Caco-2 (cell line): ENCODE results near the gene MNAT1. TPM values are rescaled to one million over a fixed set of nuclear protein-coding genes. Genes with fewer than 3 reads are reported as not detected.

Experiments
- BruUV-seq: library from RNA; stranded (reverse); fragments of 400-500 nt; replicated peaks from 2 replicates; lab custom pipeline; 2021; lab: Mats Ljungman, UMichigan
- CTCF ChIA-PET: fragments of 300-600 bp; sonication (Branson Sonifier 250); formaldehyde crosslinking; loops from one replicate; lab custom pipeline; 2022; ENCODE audit warnings: antibody characterized with exemption; lab: Charles Lee
- POLR2A ChIA-PET: fragments of 300-600 bp; sonication (Branson Sonifier 250); formaldehyde crosslinking; loops from one replicate; lab custom pipeline; 2022; ENCODE audit warnings: antibody characterized with exemption; lab: Charles Lee
- DNase-seq, 2 experiments: peaks; one replicate each; pipeline versions ENCODE4 v3.0.0 to v3.0.0-alpha.2; 2020 to 2022
- H3K27me3 ChIP-seq: replicated peaks from 2 replicates; pipeline ENCODE4 v1.6.0; 2011; ENCODE audit warnings: low read length; ENCODE audit not compliant: control insufficient read depth, insufficient read depth
- H3K36me3 ChIP-seq: 2 replicates; pipeline ENCODE4 v1.5.1; 2011; ENCODE audit warnings: low read length; ENCODE audit not compliant: control insufficient read depth, insufficient read depth
- H3K4me1 ChIP-seq: fragments of 250-450 bp; sonication (Bioruptor Pico); 2 replicates; pipeline ENCODE4 v1.5.1; 2020; ENCODE audit warnings: mild to moderate bottlenecking
- H3K4me3 ChIP-seq: 2 replicates; pipeline ENCODE4 v1.5.1; 2011; ENCODE audit warnings: low read depth, mild to moderate bottlenecking, control low read depth, low read length
- H3K9me3 ChIP-seq: fragments of 250-450 bp; sonication (Bioruptor Pico); 2 replicates; pipeline ENCODE4 v1.5.1; 2020; ENCODE audit warnings: mild to moderate bottlenecking, moderate library complexity
- H3K27ac Mint-ChIP-seq: one replicate; pipeline ENCODE4 v1.8.0; 2022; ENCODE audit warnings: mixed read lengths; ENCODE audit not compliant: unreplicated experiment
- H3K27me3 Mint-ChIP-seq: one replicate; pipeline ENCODE4 v1.8.0; 2022; ENCODE audit warnings: mixed read lengths; ENCODE audit not compliant: insufficient read depth, unreplicated experiment
- H3K36me3 Mint-ChIP-seq: one replicate; pipeline ENCODE4 v1.8.0; 2022; ENCODE audit warnings: mild to moderate bottlenecking, mixed read lengths; ENCODE audit not compliant: insufficient read depth, unreplicated experiment
- H3K4me1 Mint-ChIP-seq: one replicate; pipeline ENCODE4 v1.8.0; 2022; ENCODE audit warnings: low read depth, mixed read lengths; ENCODE audit not compliant: unreplicated experiment
- H3K4me3 Mint-ChIP-seq: one replicate; pipeline ENCODE4 v1.8.0; 2022; ENCODE audit warnings: mild to moderate bottlenecking, moderate library complexity, mixed read lengths; ENCODE audit not compliant: unreplicated experiment
- H3K9me3 Mint-ChIP-seq: one replicate; pipeline ENCODE4 v1.8.0; 2022; ENCODE audit warnings: mixed read lengths; ENCODE audit not compliant: unreplicated experiment
- CTCF ChIP-seq, 2 experiments: fragments of 200-600 bp in 1 of 2; IDR thresholded peaks; 1 replicate in 1 of 2; 2 replicates in 1 of 2; pipeline versions ENCODE4 v1.5.1 to v1.8.0; 2011 to 2022; ENCODE audit warnings: antibody characterized with exemption in 1 of 2, control low read depth in 1 of 2, inconsistent platforms in 1 of 2, low read depth in 1 of 2, low read length in 1 of 2, mild to moderate bottlenecking in 1 of 2, moderate library complexity in 1 of 2; ENCODE audit not compliant: insufficient read depth in 1 of 2, severe bottlenecking in 1 of 2, unreplicated experiment in 1 of 2
- intact Hi-C: fragments of 100-400 bp; cut with micrococcal nuclease; formaldehyde crosslinking; loops from one replicate; pipeline ENCODE4 v1.10.0; 2022; ENCODE audit not compliant: unreplicated experiment
- total RNA-seq: library from RNA; stranded (reverse); gene quantifications from 2 replicates; pipeline ENCODE4 v1.2.3, GENCODE V29; 2022

Gene MNAT1
- total RNA-seq, 1 experiment from 2014 or later: 36.4 TPM

GRCh38 chr14:60760209-60760608 is 25.6 kb downstream of the MNAT1 start:
- no peaks in the 10 kb centered on the region for H3K36me3 ChIP-seq
- no TSS peak for BruUV-seq
- no peaks in the 10 kb centered on the region for H3K36me3 Mint-ChIP-seq
- no peaks in the 10 kb centered on the region for H3K27me3 Mint-ChIP-seq
- no peaks in the 10 kb centered on the region for H3K4me1 ChIP-seq
- H3K4me1 Mint-ChIP-seq: no peaks in the 10 kb centered on the region
- no peaks in the 10 kb centered on the region for H3K9me3 ChIP-seq
- ChIA-PET POLR2A (no interaction called here), CTCF (no interaction called here)
- H3K4me3 ChIP-seq: no peak overlapping the region
- no peak for TF ChIP-seq CTCF (IDR thresholded peaks at IDR 0.05; ENCODE audit: insufficient read depth in 1 of 2, low read depth in 1 of 2, low read length in 1 of 2, severe bottlenecking in 1 of 2, unreplicated experiment in 1 of 2)
- intact Hi-C loops: no loop called here
- no peak for DNase-seq
- no peaks in the 10 kb centered on the region for H3K9me3 Mint-ChIP-seq
- no peak overlapping the region for H3K4me3 Mint-ChIP-seq
- no peaks in the 10 kb centered on the region for H3K27me3 ChIP-seq
- no peak overlapping the region for H3K27ac Mint-ChIP-seq

- BruUV-seq: no TSS peak
- no peak for TF ChIP-seq CTCF (IDR thresholded peaks at IDR 0.05; ENCODE audit: insufficient read depth in 1 of 2, low read depth in 1 of 2, low read length in 1 of 2, severe bottlenecking in 1 of 2, unreplicated experiment in 1 of 2)
- Histone ChIP-seq H3K36me3 (no peaks in the 10 kb centered on the region), H3K27me3 (no peaks in the 10 kb centered on the region), H3K4me3 (no peak overlapping the region), H3K9me3 (no peaks in the 10 kb centered on the region), H3K4me1 (no peaks in the 10 kb centered on the region)
- peak in 1 of 2 experiments; percentile 2 for DNase-seq
- Mint-ChIP-seq H3K27me3 (no peaks in the 10 kb centered on the region), H3K36me3 (no peaks in the 10 kb centered on the region), H3K27ac (no peak overlapping the region), H3K4me1 (no peaks in the 10 kb centered on the region), H3K9me3 (no peaks in the 10 kb centered on the region), H3K4me3 (no peak overlapping the region)
- intact Hi-C loops: no loop called here
- ChIA-PET CTCF (no interaction called here), POLR2A (no interaction called here)
Measured at GRCh38 chr14:60760644-60761364, 26.2 kb downstream of the MNAT1 start.

- no peak overlapping the region for H3K27ac Mint-ChIP-seq
- no peak overlapping the region for H3K4me3 Mint-ChIP-seq
- H3K9me3 Mint-ChIP-seq: no peaks in the 10 kb centered on the region
- no peak for DNase-seq
- no peaks in the 10 kb centered on the region for H3K27me3 Mint-ChIP-seq
- no peaks in the 10 kb centered on the region for H3K4me1 ChIP-seq
- H3K9me3 ChIP-seq: no peaks in the 10 kb centered on the region
- H3K4me1 Mint-ChIP-seq: no peaks in the 10 kb centered on the region
- H3K4me3 ChIP-seq: no peak overlapping the region
- no TSS peak for BruUV-seq
- H3K27me3 ChIP-seq: no peaks in the 10 kb centered on the region
- TF ChIP-seq CTCF (IDR thresholded peaks at IDR 0.05; ENCODE audit: insufficient read depth in 1 of 2, low read depth in 1 of 2, low read length in 1 of 2, severe bottlenecking in 1 of 2, unreplicated experiment in 1 of 2): no peak
- intact Hi-C loops: no loop called here
- no peaks in the 10 kb centered on the region for H3K36me3 ChIP-seq
- CTCF ChIA-PET: no interaction called here
- no peaks in the 10 kb centered on the region for H3K36me3 Mint-ChIP-seq
- POLR2A ChIA-PET: no interaction called here
Measured at GRCh38 chr14:60768602-60769001, 34.0 kb downstream of the MNAT1 start.
